ENCODE data around the gene TRABD2B.

Gene TRABD2B

GRCh38 chr1:47997289-47998200 lies at the start of gene TRABD2B:
Gene TRABD2B (minus strand): TSS chr1:47997385.
- peak; percentile 82 for DNase-seq

- DNase-seq = no peak
Measured at GRCh38 chr1:48044311-48044710, 47.1 kb upstream of the TRABD2B start.

- DNase-seq = no peak
Measured at GRCh38 chr1:48043622-48044021, 46.4 kb upstream of the TRABD2B start.

GRCh38 chr1:48040154-48040553 lies 43.0 kb upstream of the TRABD2B start:
- no peak for DNase-seq

GRCh38 chr1:48039088-48040054 lies 42.2 kb upstream of the TRABD2B start:
- DNase-seq = no peak

GRCh38 chr1:48038270-48038767 lies 41.1 kb upstream of the TRABD2B start:
- DNase-seq = no peak

GRCh38 chr1:48036710-48037355 lies 39.6 kb upstream of the TRABD2B start:
- no peak for DNase-seq

- no peak for DNase-seq
Measured at GRCh38 chr1:48035371-48036141, 38.4 kb upstream of the TRABD2B start.

GRCh38 chr1:48033495-48034045 lies 36.4 kb upstream of the TRABD2B start:
- no peak for DNase-seq

- no peak for DNase-seq
Measured at GRCh38 chr1:48031676-48032075, 34.5 kb upstream of the TRABD2B start.

- no peak for DNase-seq
Measured at GRCh38 chr1:48030696-48031365, 33.6 kb upstream of the TRABD2B start.

- DNase-seq = no peak
Measured at GRCh38 chr1:48030211-48030610, 33.0 kb upstream of the TRABD2B start.

GRCh38 chr1:48028218-48029069 lies 31.3 kb upstream of the TRABD2B start:
- no peak for DNase-seq

- no peak for DNase-seq
Measured at GRCh38 chr1:48027533-48027835, 30.3 kb upstream of the TRABD2B start.

GRCh38 chr1:48026701-48027532 lies 29.7 kb upstream of the TRABD2B start:
- DNase-seq = no peak

- DNase-seq = no peak
Measured at GRCh38 chr1:48026275-48026674, 29.1 kb upstream of the TRABD2B start.

GRCh38 chr1:48025076-48025475 lies 27.9 kb upstream of the TRABD2B start:
- DNase-seq = no peak

GRCh38 chr1:48023488-48023887 lies 26.3 kb upstream of the TRABD2B start:
- DNase-seq = no peak

GRCh38 chr1:48022306-48022705 lies 25.1 kb upstream of the TRABD2B start:
- DNase-seq = no peak

All from stimulated activated CD8-positive, alpha-beta memory T cell treated with anti-CD3 and anti-CD28 coated beads, Interleukin-4, amount 100 ng/mL, for 48 hours (primary cell).